ENCODE measurements around the gene PTPRH.

The PTPRH gene

GRCh38 chr19:55238030-55238429 lies 28.7 kb upstream of the PTPRH start:
- DNase-seq (ENCODE audit: low read depth in 1 of 2, low spot score in 1 of 2): no peak
- Histone ChIP-seq H3K27me3 (ENCODE audit: insufficient read depth, poor library complexity, severe bottlenecking) (no peaks in the 10 kb centered on the region), H3K27ac (replicated peaks) (no peak overlapping the region), H3K4me3 (replicated peaks; ENCODE audit: insufficient read depth, low read length) (no peak overlapping the region)
- TF ChIP-seq, protein P1, sequence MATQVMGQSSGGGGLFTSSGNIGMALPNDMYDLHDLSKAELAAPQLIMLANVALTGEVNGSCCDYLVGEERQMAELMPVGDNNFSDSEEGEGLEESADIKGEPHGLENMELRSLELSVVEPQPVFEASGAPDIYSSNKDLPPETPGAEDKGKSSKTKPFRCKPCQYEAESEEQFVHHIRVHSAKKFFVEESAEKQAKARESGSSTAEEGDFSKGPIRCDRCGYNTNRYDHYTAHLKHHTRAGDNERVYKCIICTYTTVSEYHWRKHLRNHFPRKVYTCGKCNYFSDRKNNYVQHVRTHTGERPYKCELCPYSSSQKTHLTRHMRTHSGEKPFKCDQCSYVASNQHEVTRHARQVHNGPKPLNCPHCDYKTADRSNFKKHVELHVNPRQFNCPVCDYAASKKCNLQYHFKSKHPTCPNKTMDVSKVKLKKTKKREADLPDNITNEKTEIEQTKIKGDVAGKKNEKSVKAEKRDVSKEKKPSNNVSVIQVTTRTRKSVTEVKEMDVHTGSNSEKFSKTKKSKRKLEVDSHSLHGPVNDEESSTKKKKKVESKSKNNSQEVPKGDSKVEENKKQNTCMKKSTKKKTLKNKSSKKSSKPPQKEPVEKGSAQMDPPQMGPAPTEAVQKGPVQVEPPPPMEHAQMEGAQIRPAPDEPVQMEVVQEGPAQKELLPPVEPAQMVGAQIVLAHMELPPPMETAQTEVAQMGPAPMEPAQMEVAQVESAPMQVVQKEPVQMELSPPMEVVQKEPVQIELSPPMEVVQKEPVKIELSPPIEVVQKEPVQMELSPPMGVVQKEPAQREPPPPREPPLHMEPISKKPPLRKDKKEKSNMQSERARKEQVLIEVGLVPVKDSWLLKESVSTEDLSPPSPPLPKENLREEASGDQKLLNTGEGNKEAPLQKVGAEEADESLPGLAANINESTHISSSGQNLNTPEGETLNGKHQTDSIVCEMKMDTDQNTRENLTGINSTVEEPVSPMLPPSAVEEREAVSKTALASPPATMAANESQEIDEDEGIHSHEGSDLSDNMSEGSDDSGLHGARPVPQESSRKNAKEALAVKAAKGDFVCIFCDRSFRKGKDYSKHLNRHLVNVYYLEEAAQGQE (IDR thresholded peaks at IDR 0.05; ENCODE audit: insufficient replicate concordance, low read depth): no peak
- TF ChIP-seq POLR2AphosphoS5 (IDR thresholded peaks at IDR 0.05; ENCODE audit: low read depth): no peak
- no peak for TF ChIP-seq SPI1 (IDR thresholded peaks at IDR 0.05; ENCODE audit: borderline replicate concordance, low read depth)
- TF ChIP-seq, protein P2, sequence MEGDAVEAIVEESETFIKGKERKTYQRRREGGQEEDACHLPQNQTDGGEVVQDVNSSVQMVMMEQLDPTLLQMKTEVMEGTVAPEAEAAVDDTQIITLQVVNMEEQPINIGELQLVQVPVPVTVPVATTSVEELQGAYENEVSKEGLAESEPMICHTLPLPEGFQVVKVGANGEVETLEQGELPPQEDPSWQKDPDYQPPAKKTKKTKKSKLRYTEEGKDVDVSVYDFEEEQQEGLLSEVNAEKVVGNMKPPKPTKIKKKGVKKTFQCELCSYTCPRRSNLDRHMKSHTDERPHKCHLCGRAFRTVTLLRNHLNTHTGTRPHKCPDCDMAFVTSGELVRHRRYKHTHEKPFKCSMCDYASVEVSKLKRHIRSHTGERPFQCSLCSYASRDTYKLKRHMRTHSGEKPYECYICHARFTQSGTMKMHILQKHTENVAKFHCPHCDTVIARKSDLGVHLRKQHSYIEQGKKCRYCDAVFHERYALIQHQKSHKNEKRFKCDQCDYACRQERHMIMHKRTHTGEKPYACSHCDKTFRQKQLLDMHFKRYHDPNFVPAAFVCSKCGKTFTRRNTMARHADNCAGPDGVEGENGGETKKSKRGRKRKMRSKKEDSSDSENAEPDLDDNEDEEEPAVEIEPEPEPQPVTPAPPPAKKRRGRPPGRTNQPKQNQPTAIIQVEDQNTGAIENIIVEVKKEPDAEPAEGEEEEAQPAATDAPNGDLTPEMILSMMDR (IDR thresholded peaks at IDR 0.05; ENCODE audit: insufficient read depth, low read length): no peak
- no peak for TF ChIP-seq GABPA (IDR thresholded peaks at IDR 0.05; ENCODE audit: low read depth)

DNA sequence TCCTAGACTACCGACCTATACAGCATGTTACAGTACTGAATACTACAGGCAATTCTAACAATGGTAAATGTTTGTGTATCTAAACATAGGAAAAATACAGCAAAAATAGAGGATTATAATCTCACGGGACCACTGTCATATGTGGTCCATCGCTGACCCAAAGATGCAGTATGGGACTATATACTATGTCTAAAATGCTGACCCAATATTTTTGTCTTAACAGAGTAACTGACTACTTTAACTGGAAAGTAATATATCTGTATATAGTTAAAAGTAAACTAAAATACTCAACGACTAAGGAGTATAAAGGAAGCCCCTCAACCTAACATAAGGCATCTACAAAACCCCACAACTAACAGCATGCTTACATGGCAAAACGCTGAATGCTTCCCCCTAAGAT lies 23.7 kb upstream of the PTPRH start:
- Histone ChIP-seq H3K27me3 (ENCODE audit: insufficient read depth, poor library complexity, severe bottlenecking) (no peaks in the 10 kb centered on the region), H3K27ac (replicated peaks) (no peak overlapping the region)
- TF ChIP-seq, protein P2 (IDR thresholded peaks at IDR 0.05; ENCODE audit: insufficient read depth, low read length): no peak
- no peak for TF ChIP-seq POLR2AphosphoS5 (IDR thresholded peaks at IDR 0.05; ENCODE audit: low read depth)
- no peak for TF ChIP-seq SPI1 (IDR thresholded peaks at IDR 0.05; ENCODE audit: borderline replicate concordance, low read depth)
- TF ChIP-seq, protein P1 (IDR thresholded peaks at IDR 0.05; ENCODE audit: insufficient replicate concordance, low read depth): no peak
- TF ChIP-seq GABPA (IDR thresholded peaks at IDR 0.05; ENCODE audit: low read depth): no peak

DNA sequence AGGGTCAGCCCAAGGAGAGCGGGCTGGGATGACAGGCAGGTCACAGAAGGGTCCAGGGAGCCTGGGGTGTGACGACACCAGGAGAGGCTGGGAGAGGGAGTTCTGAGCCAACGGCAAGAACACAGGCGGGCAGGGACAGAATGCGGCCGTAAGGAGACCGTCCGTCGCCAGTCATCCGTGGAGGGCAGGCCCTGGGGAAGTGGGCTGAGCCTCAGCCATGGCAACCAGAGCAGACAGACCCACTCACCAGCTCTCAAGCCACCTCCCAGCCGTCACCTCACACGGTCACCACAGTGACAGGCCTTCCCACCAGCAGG lies 22.9 kb upstream of the PTPRH start:
- TF ChIP-seq SPI1 (IDR thresholded peaks at IDR 0.05; ENCODE audit: borderline replicate concordance, low read depth) (no peak), GABPA (IDR thresholded peaks at IDR 0.05; ENCODE audit: low read depth) (no peak), POLR2AphosphoS5 (IDR thresholded peaks at IDR 0.05; ENCODE audit: low read depth) (no peak; the same call in 1 of the 2 replicates)
- TF ChIP-seq, protein P1 (IDR thresholded peaks at IDR 0.05; ENCODE audit: insufficient replicate concordance, low read depth): no peak
- TF ChIP-seq, protein P2 (IDR thresholded peaks at IDR 0.05; ENCODE audit: insufficient read depth, low read length): no peak
- H3K27me3 ChIP-seq (ENCODE audit: insufficient read depth, poor library complexity, severe bottlenecking): no peaks in the 10 kb centered on the region
- DNase-seq (ENCODE audit: low read depth in 1 of 2, low spot score in 1 of 2): no peak
- H3K4me3 ChIP-seq (replicated peaks; ENCODE audit: insufficient read depth, low read length): no peak overlapping the region
- H3K27ac ChIP-seq (replicated peaks): no peak overlapping the region

More for the DNA sequence above, 23.7 kb upstream of the PTPRH start:
- DNase-seq (ENCODE audit: low read depth in 1 of 2, low spot score in 1 of 2): no peak
- H3K4me3 ChIP-seq (replicated peaks; ENCODE audit: insufficient read depth, low read length): no peak overlapping the region

Measured in HL-60 (cell line).